Astrocyte of the hippocampus (primary cell): ENCODE results near the gene EFHC1.
"Not testable (repeated sequence)": the region's sequence is repeated elsewhere in the genome, so short reads cannot be mapped to it uniquely, and the experiment has no call there.

ENCODE experiments used
- DNase-seq: peaks from one replicate; pipeline ENCODE4 v3.0.0; 2011; ENCODE audit warnings: low read depth, low spot score

The EFHC1 gene

GRCh38 chr6:52435345-52435744 lies 15.2 kb downstream of the EFHC1 start:
- no peak for DNase-seq

DNA sequence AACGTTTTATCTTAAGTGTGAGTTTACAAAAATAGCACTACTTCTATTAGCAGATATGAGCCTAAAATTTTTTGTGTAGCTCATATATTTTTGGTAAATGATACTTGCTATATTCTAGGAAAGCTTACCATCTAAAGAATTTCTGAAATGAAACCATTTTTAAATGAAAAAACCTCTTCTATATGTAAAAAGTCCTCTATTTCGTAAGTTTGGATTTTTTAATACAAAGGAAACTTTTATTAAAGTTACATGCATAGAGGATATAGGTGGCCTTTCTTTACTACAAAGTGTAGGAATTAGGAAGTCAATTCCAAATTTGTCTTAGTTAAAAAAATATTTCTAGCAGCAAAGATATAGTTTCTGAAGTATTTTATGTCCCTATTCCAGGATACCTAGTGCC lies 18.8 kb downstream of the EFHC1 start:
- DNase-seq = no peak

- peak; percentile 57 for DNase-seq
Measured at GRCh38 chr6:52454556-52454955, 34.4 kb downstream of the EFHC1 start.

GRCh38 chr6:52457096-52457495 lies 37.0 kb downstream of the EFHC1 start:
- DNase-seq = peak; percentile 7

GRCh38 chr6:52461194-52461593 lies 41.1 kb downstream of the EFHC1 start:
- not testable (repeated sequence) for DNase-seq

DNA sequence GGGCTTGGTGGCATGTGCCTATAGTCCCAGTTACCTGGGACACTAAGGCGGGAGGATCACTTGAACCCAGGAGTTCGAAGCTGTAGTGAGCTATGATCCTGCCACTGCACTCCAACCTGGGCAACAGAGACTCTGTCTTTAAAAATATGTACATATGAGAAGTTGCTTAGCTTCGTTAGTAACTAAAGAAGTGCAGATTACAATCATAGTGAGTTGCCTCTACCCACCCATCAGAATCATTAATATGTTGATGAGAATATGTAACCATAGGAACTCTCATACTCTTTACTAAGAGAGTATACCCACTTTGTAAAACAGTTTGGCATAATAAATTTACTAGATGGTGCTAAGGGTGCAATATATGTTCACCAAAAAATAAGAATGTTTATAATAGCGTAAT lies 54.0 kb downstream of the EFHC1 start:
- no peak for DNase-seq

DNA sequence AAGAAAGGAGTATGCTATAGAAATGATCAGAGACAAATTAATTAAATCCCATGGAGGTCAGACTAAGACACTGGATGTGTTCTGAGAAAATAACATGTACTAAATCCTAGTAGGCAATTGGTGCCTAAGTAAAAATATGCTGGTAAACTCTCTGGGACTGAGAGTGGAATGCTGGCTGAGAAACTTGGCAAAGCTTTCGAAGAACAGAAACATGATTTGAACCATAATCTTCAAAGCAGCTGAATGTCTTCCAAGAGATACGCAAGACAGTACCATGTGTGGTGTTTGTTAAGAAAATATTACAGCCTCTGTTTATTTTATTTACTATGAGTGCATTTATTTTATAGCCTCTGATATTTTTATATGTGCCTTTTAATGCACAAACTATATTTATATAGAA lies 55.2 kb downstream of the EFHC1 start:
- DNase-seq = no peak

- no peak for DNase-seq
Measured at GRCh38 chr6:52482903-52483670, 62.9 kb downstream of the EFHC1 start.

GRCh38 chr6:52483671-52484003 lies 63.5 kb downstream of the EFHC1 start:
- DNase-seq = no peak

- DNase-seq = no peak
Measured at GRCh38 chr6:52489881-52490280, 69.7 kb downstream of the EFHC1 start.

- peak; percentile 39 for DNase-seq
Measured at GRCh38 chr6:52491203-52492069, 71.3 kb downstream of the EFHC1 start.

DNA sequence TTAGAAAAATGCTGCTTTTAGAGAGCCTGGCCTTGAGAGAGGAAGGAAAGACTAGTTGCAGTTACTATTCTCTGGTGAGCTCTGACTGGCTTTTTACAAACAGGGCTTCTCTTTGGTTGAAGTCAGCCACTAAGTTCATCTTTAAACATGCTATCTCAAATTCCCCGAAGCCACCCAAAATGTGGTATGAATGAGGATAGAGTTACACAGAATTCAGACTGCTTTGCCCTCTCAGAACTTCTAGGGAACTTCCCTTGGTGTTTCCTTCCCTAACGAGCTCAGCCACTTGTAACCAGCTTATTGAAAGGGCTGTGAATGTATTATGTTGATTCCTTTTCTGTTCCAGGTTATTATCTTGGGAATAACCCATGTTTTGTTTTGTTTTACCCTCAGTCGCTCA lies 73.5 kb downstream of the EFHC1 start:
- DNase-seq = no peak

DNA sequence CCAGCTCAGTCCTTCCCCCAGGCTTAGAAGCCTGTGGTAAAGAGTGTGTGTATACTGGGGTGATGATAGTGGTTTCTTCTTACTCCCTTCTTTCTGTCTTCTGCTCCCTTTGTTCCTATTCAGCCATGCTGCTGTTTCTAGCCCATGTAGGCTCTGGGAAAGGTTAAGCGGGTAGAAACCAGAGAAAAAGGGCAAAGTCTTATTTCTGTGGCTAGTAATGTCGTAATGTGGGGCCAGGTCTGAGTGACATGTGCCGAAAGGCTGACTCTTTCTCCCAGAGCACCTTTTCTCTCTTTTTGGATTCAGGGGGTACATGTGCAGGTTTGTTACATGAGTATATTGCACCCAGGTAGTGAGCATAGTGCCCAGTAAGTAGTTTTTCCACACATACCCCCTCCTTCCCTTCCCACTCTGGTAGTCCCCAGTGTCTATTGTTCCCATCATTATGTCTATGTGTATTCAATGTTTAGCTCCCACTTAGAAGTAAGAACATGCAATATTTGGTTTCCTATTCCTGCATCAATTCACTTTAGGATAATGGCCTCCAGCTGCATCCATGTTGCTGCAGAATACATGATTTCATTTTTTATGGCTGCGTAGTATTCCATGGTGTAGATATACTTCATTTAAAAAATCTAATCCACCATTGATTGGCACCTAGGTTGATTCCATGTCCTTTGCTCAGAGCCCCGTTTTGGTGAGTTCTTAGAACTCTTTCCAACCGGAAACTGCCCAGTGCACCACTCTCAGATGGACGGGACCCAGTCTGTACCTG lies 74.3 kb downstream of the EFHC1 start:
- no peak for DNase-seq

GRCh38 chr6:52495922-52496321 lies 75.8 kb downstream of the EFHC1 start:
- no peak for DNase-seq

DNA sequence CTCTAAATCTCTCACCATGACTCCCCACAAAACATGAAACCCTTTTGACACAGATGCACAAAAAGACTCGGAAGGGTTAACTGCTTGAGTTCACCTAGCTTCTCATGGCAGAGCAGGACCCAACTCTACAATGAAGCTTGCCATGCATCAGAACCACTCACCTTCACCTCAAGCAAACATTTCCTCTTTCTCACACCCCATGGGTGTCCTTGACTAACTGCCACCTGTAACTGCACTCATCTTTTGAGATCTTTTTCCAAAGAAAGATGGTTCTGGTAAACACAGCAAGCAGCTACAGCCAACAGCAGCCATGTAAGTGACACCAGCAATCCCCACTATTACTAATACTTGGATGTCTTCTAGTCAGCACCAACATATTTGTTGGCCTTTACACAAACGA lies 76.5 kb downstream of the EFHC1 start:
- no peak for DNase-seq

DNA sequence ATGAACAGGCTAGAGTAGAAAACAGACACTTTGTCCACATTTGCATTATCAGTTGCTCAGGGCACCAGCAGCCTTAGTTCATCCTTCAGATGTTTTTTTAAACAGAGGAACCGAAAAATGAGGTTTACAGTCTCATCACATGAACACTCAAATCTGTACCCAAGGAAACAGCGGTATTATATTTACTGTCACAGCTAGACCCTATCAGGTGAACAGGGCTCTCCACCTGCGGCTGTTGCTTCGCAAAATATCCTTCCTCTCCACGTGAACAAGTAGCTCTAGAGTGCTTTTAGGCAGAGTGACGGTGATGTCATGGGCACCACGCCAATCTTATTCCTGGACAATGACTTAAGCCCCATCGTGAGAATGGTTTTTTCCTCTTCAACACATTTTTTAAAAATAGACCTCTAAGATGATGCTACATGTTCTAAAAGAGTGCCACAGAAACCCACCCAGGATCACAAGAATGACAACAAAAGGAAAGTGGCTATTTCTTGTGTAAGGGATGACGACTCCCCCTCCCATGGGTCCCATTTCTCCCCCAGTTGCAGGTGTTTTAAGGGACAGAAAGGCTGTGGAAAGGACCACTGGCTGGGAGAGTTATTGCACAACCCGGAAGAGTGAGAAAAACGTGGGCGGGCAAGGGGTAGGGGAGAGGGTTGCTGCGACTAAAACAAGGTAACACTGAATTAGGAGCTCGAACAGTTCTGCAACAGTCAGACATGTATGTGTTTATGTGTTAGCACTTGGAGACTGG lies 77.7 kb downstream of the EFHC1 start:
- no peak for DNase-seq

DNA sequence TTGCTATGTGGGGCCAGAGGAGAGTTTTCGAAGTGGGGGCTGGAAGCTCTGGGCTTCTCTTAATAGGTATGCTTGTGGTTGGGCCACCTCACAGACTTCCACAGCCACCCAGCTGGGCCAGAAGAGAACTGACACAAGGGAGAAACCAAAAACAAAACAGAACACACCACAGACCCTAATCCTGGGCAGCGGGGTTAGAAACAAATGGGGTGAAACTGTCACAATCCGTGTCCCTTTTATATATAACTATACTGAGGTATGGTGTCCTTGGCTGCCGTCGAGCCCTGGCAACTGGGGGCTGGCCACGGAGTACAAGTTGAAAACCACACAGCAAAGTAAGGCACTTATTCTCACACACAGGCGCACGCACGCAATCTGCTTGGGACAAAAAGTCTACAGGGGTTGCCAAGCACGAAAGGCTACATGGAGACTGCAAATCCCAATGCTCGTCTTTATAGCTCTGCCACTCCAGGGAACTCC lies 78.4 kb downstream of the EFHC1 start:
- DNase-seq = no peak

DNA sequence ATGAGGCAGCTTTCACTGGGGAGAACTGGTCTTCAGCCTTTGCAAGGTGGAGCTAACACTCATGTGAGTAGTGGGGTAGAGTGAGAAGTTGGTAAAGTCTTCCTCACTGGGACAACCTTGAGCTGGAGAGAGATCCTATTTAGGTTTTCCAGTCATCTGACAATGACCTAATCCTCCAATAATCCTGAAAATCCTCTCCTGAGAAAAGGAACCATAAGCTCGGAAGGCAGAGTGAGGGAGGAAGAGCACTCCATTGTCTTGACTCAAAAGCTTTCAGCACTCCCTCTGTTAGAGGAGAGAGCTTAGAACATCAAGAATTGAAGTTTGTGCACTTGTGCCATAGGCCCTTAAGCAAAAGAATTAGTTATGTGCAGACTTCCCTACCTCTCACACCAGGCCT lies 78.9 kb downstream of the EFHC1 start:
- peak; percentile 58 for DNase-seq

DNA sequence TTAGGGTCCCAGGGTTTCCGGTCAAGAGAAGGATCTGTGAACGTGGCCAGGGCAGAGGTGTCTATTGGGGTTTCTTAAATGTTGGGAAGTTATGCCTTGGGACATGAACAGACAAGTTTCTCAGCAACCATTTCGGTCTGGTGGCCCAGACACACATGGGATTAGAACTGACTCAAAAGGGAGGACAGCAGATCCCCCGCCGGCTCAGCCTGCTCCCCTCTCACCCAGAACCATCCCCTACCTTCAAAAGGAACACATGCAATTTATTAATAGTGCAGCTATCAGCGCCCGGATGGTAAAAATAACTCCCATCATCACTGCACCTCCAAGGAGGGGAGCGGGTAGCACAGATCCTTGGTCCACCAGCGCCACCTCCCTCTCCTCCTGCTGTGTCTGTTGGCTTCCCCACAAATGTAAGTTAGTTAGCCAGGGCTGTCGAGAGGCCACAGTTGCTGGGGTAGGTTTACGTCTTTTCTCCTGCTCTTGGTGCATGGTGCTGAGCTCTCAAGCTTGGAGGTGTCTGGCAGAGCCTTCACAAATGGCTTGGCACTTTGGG lies 79.6 kb downstream of the EFHC1 start:
- no peak for DNase-seq

DNA sequence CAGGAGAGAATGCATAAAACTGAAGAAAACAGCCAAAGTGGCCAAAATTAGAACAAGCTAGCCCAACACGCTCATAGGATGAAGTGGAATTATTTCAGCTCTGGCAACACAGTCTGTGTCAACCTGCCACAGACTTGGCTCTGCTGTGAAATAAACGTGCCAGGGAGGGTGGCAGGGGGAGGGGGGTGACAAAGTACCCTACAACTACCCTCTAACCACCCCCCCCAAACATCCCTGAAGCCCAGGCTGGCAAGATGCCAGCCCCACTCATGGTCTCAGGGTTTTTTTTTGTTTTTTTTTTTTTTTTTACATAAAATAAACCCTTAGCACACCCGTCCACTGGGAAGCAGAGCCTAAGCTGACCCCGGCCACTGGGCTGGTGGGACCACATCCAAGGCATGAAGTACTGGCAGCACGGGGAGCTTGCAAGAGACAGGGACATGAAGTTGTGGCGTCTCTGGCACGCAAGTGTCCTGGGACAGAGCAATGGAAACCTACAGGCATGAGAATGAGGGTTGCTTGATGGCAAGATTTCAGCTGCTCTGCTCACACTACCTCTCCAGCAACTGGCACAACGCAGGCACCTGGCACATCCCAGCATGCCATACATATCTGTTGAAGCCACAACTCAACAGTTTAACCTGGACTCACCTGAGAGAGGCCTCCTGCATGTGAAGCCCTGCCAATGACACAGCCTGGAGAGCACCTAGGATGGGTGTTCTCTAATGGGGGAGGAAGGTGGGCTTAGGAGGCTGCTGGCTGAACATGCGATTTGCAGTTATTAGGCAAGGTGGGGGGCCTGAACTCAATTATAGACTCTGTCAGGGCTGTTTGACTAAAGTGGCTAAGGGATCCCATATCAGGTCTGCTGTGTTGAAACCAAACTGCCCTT lies 80.3 kb downstream of the EFHC1 start:
- DNase-seq = no peak
